OCI-LY1 (cell line): ENCODE results near the gene PLPPR3.

ENCODE experiments used
- CTCF ChIP-seq: fragments of 200-600 bp; sonication (generic), shearing (Covaris generic); IDR thresholded peaks from 2 replicates; pipeline ENCODE4 v1.5.1; 2017; ENCODE audit warnings: mild to moderate bottlenecking, antibody characterized with exemption, low read length, moderate library complexity, mixed read lengths
- EZH2 ChIP-seq: fragments of 200-600 bp; sonication (generic), shearing (Covaris generic); IDR thresholded peaks from 2 replicates; pipeline ENCODE4 v1.8.0; 2017; ENCODE audit warnings: borderline replicate concordance, mixed run types, mild to moderate bottlenecking, antibody characterized with exemption, low read length, moderate library complexity, mixed read lengths

GRCh38 chr19:796692-797527, 24.8 kb downstream of the PLPPR3 start, which contains the start of gene PTBP1:
- TF ChIP-seq CTCF (no peak), EZH2 (no peak)
